Endothelial cell (in vitro differentiated cells): Measurements from ENCODE around the gene MRPL48. TPM values are rescaled to one million over a fixed set of nuclear protein-coding genes. Genes with fewer than 3 reads are reported as not detected.

ENCODE experiments used
- DNase-seq: peaks from one replicate; pipeline ENCODE4 v3.0.0; 2021; ENCODE audit warnings: low spot score
- H3K27ac Mint-ChIP-seq: one replicate; pipeline ENCODE4 v1.8.0; 2021; ENCODE audit warnings: mixed read lengths, inconsistent platforms; ENCODE audit not compliant: unreplicated experiment
- H3K27me3 Mint-ChIP-seq: one replicate; pipeline ENCODE4 v1.8.0; 2021; ENCODE audit warnings: mild to moderate bottlenecking, moderate library complexity, mixed read lengths, inconsistent platforms; ENCODE audit not compliant: unreplicated experiment
- H3K36me3 Mint-ChIP-seq: one replicate; pipeline ENCODE4 v1.8.0; 2021; ENCODE audit warnings: mild to moderate bottlenecking, low read depth, mixed read lengths, inconsistent platforms; ENCODE audit not compliant: unreplicated experiment
- H3K4me1 Mint-ChIP-seq: one replicate; pipeline ENCODE4 v1.8.0; 2021; ENCODE audit warnings: mild to moderate bottlenecking, mixed read lengths, inconsistent platforms; ENCODE audit not compliant: unreplicated experiment
- H3K4me3 Mint-ChIP-seq: one replicate; pipeline ENCODE4 v1.8.0; 2021; ENCODE audit warnings: mild to moderate bottlenecking, mixed read lengths, inconsistent platforms; ENCODE audit not compliant: unreplicated experiment
- H3K9me3 Mint-ChIP-seq: one replicate; pipeline ENCODE4 v1.8.0; 2021; ENCODE audit warnings: mixed read lengths, inconsistent platforms; ENCODE audit not compliant: unreplicated experiment
- total RNA-seq: library from RNA; stranded (reverse); fragmentation: NEBNext Ultra II Directional; extraction: Animal tissue kit (Norgen Biotek cat#: 25700); gene quantifications from one replicate; pipeline ENCODE4 v1.2.1, GENCODE V29; 2021; ENCODE audit not compliant: unreplicated experiment
- TF ChIP-seq, protein P1 (sequence below): fragments of 200-600 bp; sonication (generic); IDR thresholded peaks from one replicate; pipeline ENCODE4 v1.5.0; 2021; ENCODE audit warnings: antibody characterized with exemption; ENCODE audit not compliant: unreplicated experiment

The MRPL48 gene
- total RNA-seq, 1 donor from 2014 or later = 21.7 TPM

DNA sequence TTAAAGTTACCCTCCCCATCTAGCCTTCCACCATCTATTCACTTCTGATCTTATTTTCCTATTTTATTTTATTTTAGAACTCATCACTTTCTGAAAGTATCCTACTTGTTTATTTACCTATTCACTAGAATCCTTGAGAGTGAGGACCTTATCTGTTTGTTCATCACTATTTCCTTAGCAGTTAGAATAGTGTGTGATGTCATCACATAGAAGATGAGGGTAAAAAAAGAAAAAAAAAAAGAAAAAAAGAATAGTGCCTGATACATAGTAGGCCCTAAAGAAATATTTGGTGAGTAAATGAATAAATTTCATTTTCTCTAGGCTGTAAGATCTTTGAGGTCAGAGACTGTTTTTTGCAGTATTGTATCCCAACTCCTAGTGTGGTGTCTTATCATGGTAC is 125.8 kb downstream of the MRPL48 start:
- H3K27ac Mint-ChIP-seq = no peak overlapping the region
- H3K27me3 Mint-ChIP-seq = peaks cover 1% of the 10 kb centered on the region
- TF ChIP-seq, protein P1, sequence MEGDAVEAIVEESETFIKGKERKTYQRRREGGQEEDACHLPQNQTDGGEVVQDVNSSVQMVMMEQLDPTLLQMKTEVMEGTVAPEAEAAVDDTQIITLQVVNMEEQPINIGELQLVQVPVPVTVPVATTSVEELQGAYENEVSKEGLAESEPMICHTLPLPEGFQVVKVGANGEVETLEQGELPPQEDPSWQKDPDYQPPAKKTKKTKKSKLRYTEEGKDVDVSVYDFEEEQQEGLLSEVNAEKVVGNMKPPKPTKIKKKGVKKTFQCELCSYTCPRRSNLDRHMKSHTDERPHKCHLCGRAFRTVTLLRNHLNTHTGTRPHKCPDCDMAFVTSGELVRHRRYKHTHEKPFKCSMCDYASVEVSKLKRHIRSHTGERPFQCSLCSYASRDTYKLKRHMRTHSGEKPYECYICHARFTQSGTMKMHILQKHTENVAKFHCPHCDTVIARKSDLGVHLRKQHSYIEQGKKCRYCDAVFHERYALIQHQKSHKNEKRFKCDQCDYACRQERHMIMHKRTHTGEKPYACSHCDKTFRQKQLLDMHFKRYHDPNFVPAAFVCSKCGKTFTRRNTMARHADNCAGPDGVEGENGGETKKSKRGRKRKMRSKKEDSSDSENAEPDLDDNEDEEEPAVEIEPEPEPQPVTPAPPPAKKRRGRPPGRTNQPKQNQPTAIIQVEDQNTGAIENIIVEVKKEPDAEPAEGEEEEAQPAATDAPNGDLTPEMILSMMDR = no peak
- H3K36me3 Mint-ChIP-seq = peaks cover 16% of the 10 kb centered on the region
- DNase-seq = no peak
- H3K9me3 Mint-ChIP-seq = no peaks in the 10 kb centered on the region
- no peaks in the 10 kb centered on the region for H3K4me1 Mint-ChIP-seq
- no peak overlapping the region for H3K4me3 Mint-ChIP-seq

DNA sequence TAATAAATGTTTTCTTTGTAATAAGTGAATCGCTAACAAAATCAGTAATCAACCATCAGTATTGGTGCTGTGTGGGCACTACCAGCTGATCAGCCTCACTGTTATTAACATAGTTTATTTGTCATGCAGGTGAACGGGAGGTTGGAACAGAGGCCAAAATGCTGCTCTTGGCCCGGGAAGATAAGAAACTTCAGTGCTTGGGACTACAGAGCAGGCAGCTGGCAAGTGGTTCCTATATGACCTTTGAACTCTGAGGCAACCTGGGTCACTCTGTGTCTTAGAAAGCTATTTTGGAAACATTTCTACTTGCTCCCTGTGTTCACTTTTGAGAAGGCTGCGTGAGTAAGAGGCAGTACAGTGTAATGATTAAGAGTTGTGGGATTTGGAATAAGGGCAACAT is 126.6 kb downstream of the MRPL48 start:
- Mint-ChIP-seq H3K4me3 (no peak overlapping the region), H3K36me3 (peaks cover 19% of the 10 kb centered on the region), H3K27ac (no peak overlapping the region), H3K9me3 (no peaks in the 10 kb centered on the region), H3K27me3 (peaks cover 1% of the 10 kb centered on the region), H3K4me1 (no peaks in the 10 kb centered on the region)
- TF ChIP-seq, protein P1 = no peak
- no peak for DNase-seq

Other genes with a start within 250 kb of the MRPL48 start
- gene FAM168A, start 189.8 kb upstream of the MRPL48 start, total RNA-seq = 21.2 TPM
- 16.9 TPM for gene PLEKHB1, start 141.3 kb upstream of the MRPL48 start, total RNA-seq
- 125 TPM for gene RAB6A, start 26.8 kb upstream of the MRPL48 start, total RNA-seq
- gene COA4, start 89.0 kb downstream of the MRPL48 start, total RNA-seq = 33.9 TPM
- 20.3 TPM for gene PAAF1, start 89.1 kb downstream of the MRPL48 start, total RNA-seq
- gene DNAJB13, start 163.2 kb downstream of the MRPL48 start, total RNA-seq = 0.36 TPM
- 12.8 TPM for gene UCP2, start 195.0 kb downstream of the MRPL48 start, total RNA-seq
- 1.6 TPM for gene UCP3, start 221.2 kb downstream of the MRPL48 start, total RNA-seq